GM12864 (cell line): ENCODE results near the gene TMTC1.
A peak's percentile ranks its signal among the peaks of the same experiment; 100 is the strongest.

Experiments used
- DNase-seq: peaks from one replicate; pipeline ENCODE4 v3.0.0-alpha.2; 2011; ENCODE audit warnings: low read depth
- H3K4me3 ChIP-seq: 2 replicates; pipeline ENCODE4 v1.5.1; 2011; ENCODE audit warnings: mild to moderate bottlenecking, low read depth, low read length, control low read depth
- TF ChIP-seq, protein P1 (sequence below): IDR thresholded peaks from 2 replicates; pipeline ENCODE4 v1.5.1; 2011; ENCODE audit warnings: low read depth, mild to moderate bottlenecking, moderate library complexity, low read length, control low read depth, inconsistent platforms; ENCODE audit errors: missing control alignments

Gene TMTC1

DNA sequence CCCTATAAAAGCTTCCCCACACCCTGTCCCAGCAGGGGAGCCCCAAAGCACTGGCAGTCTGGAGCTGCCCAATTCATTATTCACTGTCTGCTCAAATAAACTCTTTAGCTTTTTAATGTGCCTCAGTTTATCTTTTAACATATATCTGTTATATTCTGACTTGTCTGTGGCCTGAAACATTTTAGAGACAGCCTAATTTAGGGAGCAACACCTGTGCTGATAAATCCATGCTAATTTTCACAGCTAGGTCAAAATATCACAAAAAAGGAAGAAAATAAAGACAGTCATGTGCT lies 32.9 kb downstream of the TMTC1 start:
- DNase-seq = no peak
- H3K4me3 ChIP-seq = no peak overlapping the region
- TF ChIP-seq, protein P1, sequence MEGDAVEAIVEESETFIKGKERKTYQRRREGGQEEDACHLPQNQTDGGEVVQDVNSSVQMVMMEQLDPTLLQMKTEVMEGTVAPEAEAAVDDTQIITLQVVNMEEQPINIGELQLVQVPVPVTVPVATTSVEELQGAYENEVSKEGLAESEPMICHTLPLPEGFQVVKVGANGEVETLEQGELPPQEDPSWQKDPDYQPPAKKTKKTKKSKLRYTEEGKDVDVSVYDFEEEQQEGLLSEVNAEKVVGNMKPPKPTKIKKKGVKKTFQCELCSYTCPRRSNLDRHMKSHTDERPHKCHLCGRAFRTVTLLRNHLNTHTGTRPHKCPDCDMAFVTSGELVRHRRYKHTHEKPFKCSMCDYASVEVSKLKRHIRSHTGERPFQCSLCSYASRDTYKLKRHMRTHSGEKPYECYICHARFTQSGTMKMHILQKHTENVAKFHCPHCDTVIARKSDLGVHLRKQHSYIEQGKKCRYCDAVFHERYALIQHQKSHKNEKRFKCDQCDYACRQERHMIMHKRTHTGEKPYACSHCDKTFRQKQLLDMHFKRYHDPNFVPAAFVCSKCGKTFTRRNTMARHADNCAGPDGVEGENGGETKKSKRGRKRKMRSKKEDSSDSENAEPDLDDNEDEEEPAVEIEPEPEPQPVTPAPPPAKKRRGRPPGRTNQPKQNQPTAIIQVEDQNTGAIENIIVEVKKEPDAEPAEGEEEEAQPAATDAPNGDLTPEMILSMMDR = no peak

GRCh38 chr12:29750131-29750927 lies 33.4 kb downstream of the TMTC1 start:
- peak; percentile 8 for DNase-seq
- TF ChIP-seq, protein P1 = no peak
- no peak overlapping the region for H3K4me3 ChIP-seq

- DNase-seq = no peak
- TF ChIP-seq, protein P1 = no peak
- no peak overlapping the region for H3K4me3 ChIP-seq
Observed at GRCh38 chr12:29744365-29744764, 39.4 kb downstream of the TMTC1 start.

DNA sequence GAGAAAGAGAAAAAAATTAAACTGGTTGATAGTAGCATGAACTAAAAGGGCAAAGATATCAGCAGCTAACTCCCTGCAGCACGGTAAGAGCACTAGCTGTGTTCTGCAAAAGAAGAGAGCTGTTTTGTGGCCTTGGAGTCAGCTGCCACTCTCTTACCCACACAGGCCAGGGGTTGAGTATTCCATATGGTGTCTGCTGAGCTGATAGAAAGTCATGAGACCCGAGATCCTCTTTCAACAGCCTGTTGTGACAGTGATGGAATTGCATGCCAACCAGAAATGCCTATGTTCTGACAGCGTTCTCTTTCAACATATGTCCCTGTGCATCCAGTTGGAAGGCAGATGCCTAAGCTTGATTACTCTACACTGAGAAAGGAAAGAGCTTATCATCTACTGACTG lies 39.9 kb downstream of the TMTC1 start:
- TF ChIP-seq, protein P1 = no peak
- H3K4me3 ChIP-seq = no peak overlapping the region
- DNase-seq = no peak

DNA sequence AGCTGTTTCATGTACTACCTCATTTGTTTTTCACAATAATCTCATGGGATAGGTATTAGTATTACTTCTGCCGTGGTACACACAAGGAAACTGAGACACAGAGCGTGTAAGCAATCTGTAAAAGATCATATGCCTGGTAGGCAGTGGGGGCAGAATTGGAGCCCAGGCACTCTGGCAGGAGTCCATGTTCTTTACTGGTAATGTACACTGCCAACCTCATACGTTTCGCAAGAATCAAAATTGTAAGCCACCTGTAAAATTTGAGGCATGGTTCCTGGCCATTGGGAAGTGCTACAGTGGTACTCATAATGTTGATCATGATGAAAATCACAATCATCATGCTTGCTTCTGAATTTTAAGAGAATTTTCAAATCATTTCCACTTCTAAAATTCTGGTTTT lies 40.7 kb downstream of the TMTC1 start:
- TF ChIP-seq, protein P1 = no peak
- DNase-seq = no peak
- H3K4me3 ChIP-seq = no peak overlapping the region

- H3K4me3 ChIP-seq = no peak overlapping the region
- DNase-seq = no peak
- TF ChIP-seq, protein P1 = no peak
Observed at GRCh38 chr12:29742646-29743045, 41.1 kb downstream of the TMTC1 start.

- no peak overlapping the region for H3K4me3 ChIP-seq
- no peak for DNase-seq
- TF ChIP-seq, protein P1 = no peak
Observed at GRCh38 chr12:29741342-29742241, 42.1 kb downstream of the TMTC1 start.
